Measurements from ENCODE around the gene PSMC3IP.
A peak's percentile ranks its signal among the peaks of the same experiment; 100 is the strongest.

The PSMC3IP gene

GRCh38 chr17:42571435-42572225 is 5.9 kb downstream of the PSMC3IP start:
- H3K27ac Mint-ChIP-seq = peak overlapping the region; percentile 76

GRCh38 chr17:42568341-42569111 is 9.0 kb downstream of the PSMC3IP start:
- H3K36me3 Mint-ChIP-seq (ENCODE audit: low read depth) = peaks cover 95% of the 10 kb centered on the region

More at GRCh38 chr17:42571435-42572225, 5.9 kb downstream of the PSMC3IP start:
- H3K4me3 Mint-ChIP-seq = no peak overlapping the region
- no peak for DNase-seq
- peaks cover 95% of the 10 kb centered on the region for H3K36me3 Mint-ChIP-seq (ENCODE audit: low read depth)
- H3K9me3 Mint-ChIP-seq = no peaks in the 10 kb centered on the region
- H3K4me1 Mint-ChIP-seq (ENCODE audit: low read depth) = peaks cover 62% of the 10 kb centered on the region
- H3K27me3 Mint-ChIP-seq = no peaks in the 10 kb centered on the region

GRCh38 chr17:42566883-42567573 is 10.5 kb downstream of the PSMC3IP start, which contains the start of gene MLX:
MLX (plus strand) TSS chr17:42567100; CDS start chr17:42567125, 25 bp downstream.
- DNase-seq = peak; percentile 94
- H3K36me3 Mint-ChIP-seq (ENCODE audit: low read depth) = peaks cover 95% of the 10 kb centered on the region

More at GRCh38 chr17:42568341-42569111, 9.0 kb downstream of the PSMC3IP start:
- no peak for DNase-seq
- peak overlapping the region; percentile 95 for H3K4me3 Mint-ChIP-seq
- H3K9me3 Mint-ChIP-seq = no peaks in the 10 kb centered on the region
- H3K4me1 Mint-ChIP-seq (ENCODE audit: low read depth) = peaks cover 64% of the 10 kb centered on the region
- peak overlapping the region; percentile 98 for H3K27ac Mint-ChIP-seq
- no peaks in the 10 kb centered on the region for H3K27me3 Mint-ChIP-seq

GRCh38 chr17:42566215-42566882 is 11.2 kb downstream of the PSMC3IP start:
- H3K9me3 Mint-ChIP-seq = no peaks in the 10 kb centered on the region
- peaks cover 67% of the 10 kb centered on the region for H3K4me1 Mint-ChIP-seq (ENCODE audit: low read depth)
- DNase-seq = no peak
- H3K27ac Mint-ChIP-seq = peak overlapping the region; percentile 98
- H3K36me3 Mint-ChIP-seq (ENCODE audit: low read depth) = peaks cover 91% of the 10 kb centered on the region
- H3K27me3 Mint-ChIP-seq = no peaks in the 10 kb centered on the region
- H3K4me3 Mint-ChIP-seq = peak overlapping the region; percentile 95

More at GRCh38 chr17:42566883-42567573, 10.5 kb downstream of the PSMC3IP start, which contains the start of gene MLX:
- Mint-ChIP-seq H3K27ac (peak within 1 kb of the TSS; percentile 98), H3K9me3 (no peaks in the 10 kb centered on the region), H3K4me3 (peak within 1 kb of the TSS; percentile 95), H3K27me3 (no peaks in the 10 kb centered on the region), H3K4me1 (ENCODE audit: low read depth) (peaks cover 65% of the 10 kb centered on the region)

- Mint-ChIP-seq H3K9me3 (no peaks in the 10 kb centered on the region), H3K27ac (peak overlapping the region; percentile 98), H3K27me3 (no peaks in the 10 kb centered on the region), H3K4me3 (peak overlapping the region; percentile 95), H3K36me3 (ENCODE audit: low read depth) (peaks cover 85% of the 10 kb centered on the region), H3K4me1 (ENCODE audit: low read depth) (peaks cover 65% of the 10 kb centered on the region)
- DNase-seq = no peak
These were observed 11.9 kb downstream of the PSMC3IP start for GRCh38 chr17:42565523-42566214.

- no peak for DNase-seq
- Mint-ChIP-seq H3K4me1 (ENCODE audit: low read depth) (peaks cover 62% of the 10 kb centered on the region), H3K9me3 (no peaks in the 10 kb centered on the region), H3K4me3 (peak overlapping the region; percentile 96), H3K27ac (peak overlapping the region; percentile 99), H3K36me3 (ENCODE audit: low read depth) (peaks cover 78% of the 10 kb centered on the region), H3K27me3 (no peaks in the 10 kb centered on the region)
These were observed 12.6 kb downstream of the PSMC3IP start for GRCh38 chr17:42564815-42565522.

- peaks cover 53% of the 10 kb centered on the region for H3K4me1 Mint-ChIP-seq (ENCODE audit: low read depth)
- H3K9me3 Mint-ChIP-seq = no peaks in the 10 kb centered on the region
- no peaks in the 10 kb centered on the region for H3K27me3 Mint-ChIP-seq
- peaks cover 67% of the 10 kb centered on the region for H3K36me3 Mint-ChIP-seq (ENCODE audit: low read depth)
- peak overlapping the region; percentile 96 for H3K4me3 Mint-ChIP-seq
- peak overlapping the region; percentile 99 for H3K27ac Mint-ChIP-seq
- no peak for DNase-seq
These were observed 13.6 kb downstream of the PSMC3IP start for GRCh38 chr17:42563950-42564349.

GRCh38 chr17:42563543-42563942 is 14.0 kb downstream of the PSMC3IP start:
- peaks cover 63% of the 10 kb centered on the region for H3K36me3 Mint-ChIP-seq (ENCODE audit: low read depth)
- no peaks in the 10 kb centered on the region for H3K9me3 Mint-ChIP-seq
- H3K27ac Mint-ChIP-seq = peak overlapping the region; percentile 99
- H3K4me1 Mint-ChIP-seq (ENCODE audit: low read depth) = peaks cover 49% of the 10 kb centered on the region
- no peaks in the 10 kb centered on the region for H3K27me3 Mint-ChIP-seq
- H3K4me3 Mint-ChIP-seq = peak overlapping the region; percentile 96
- no peak for DNase-seq

GRCh38 chr17:42563143-42563509 is 14.4 kb downstream of the PSMC3IP start:
- Mint-ChIP-seq H3K36me3 (ENCODE audit: low read depth) (peaks cover 60% of the 10 kb centered on the region), H3K27ac (peak overlapping the region; percentile 99), H3K27me3 (no peaks in the 10 kb centered on the region), H3K4me1 (ENCODE audit: low read depth) (peaks cover 47% of the 10 kb centered on the region), H3K4me3 (peak overlapping the region; percentile 96), H3K9me3 (no peaks in the 10 kb centered on the region)
- DNase-seq = no peak

- no peaks in the 10 kb centered on the region for H3K9me3 Mint-ChIP-seq
- H3K27me3 Mint-ChIP-seq = no peaks in the 10 kb centered on the region
- peaks cover 43% of the 10 kb centered on the region for H3K4me1 Mint-ChIP-seq (ENCODE audit: low read depth)
- H3K27ac Mint-ChIP-seq = peak overlapping the region; percentile 99
- peak overlapping the region; percentile 96 for H3K4me3 Mint-ChIP-seq
- H3K36me3 Mint-ChIP-seq (ENCODE audit: low read depth) = peaks cover 55% of the 10 kb centered on the region
- DNase-seq = no peak
These were observed 15.0 kb downstream of the PSMC3IP start for GRCh38 chr17:42562388-42563142.

- H3K9me3 Mint-ChIP-seq = no peaks in the 10 kb centered on the region
- peak; percentile 93 for DNase-seq
- H3K27ac Mint-ChIP-seq = peak within 1 kb of the TSS; percentile 99
- H3K4me3 Mint-ChIP-seq = peak within 1 kb of the TSS; percentile 96
- H3K36me3 Mint-ChIP-seq (ENCODE audit: low read depth) = peaks cover 49% of the 10 kb centered on the region
- no peaks in the 10 kb centered on the region for H3K27me3 Mint-ChIP-seq
- H3K4me1 Mint-ChIP-seq (ENCODE audit: low read depth) = peaks cover 42% of the 10 kb centered on the region
These were observed 15.6 kb downstream of the PSMC3IP start, which contains the start of gene COASY for GRCh38 chr17:42561897-42562387. COASY (plus strand) TSS chr17:42562148; CDS start chr17:42562623, 475 bp downstream.

GRCh38 chr17:42560246-42560645 is 17.3 kb downstream of the PSMC3IP start:
- H3K4me3 Mint-ChIP-seq = peak overlapping the region; percentile 71
- H3K27ac Mint-ChIP-seq = no peak overlapping the region
- H3K27me3 Mint-ChIP-seq = no peaks in the 10 kb centered on the region
- peaks cover 34% of the 10 kb centered on the region for H3K36me3 Mint-ChIP-seq (ENCODE audit: low read depth)
- DNase-seq = no peak
- no peaks in the 10 kb centered on the region for H3K9me3 Mint-ChIP-seq
- peaks cover 38% of the 10 kb centered on the region for H3K4me1 Mint-ChIP-seq (ENCODE audit: low read depth)

Data from activated T-cell treated with anti-CD3 and anti-CD28 coated beads, Interleukin-2, amount 50 U/mL, for 24 hours (primary cell).